Panc1 (cell line): ENCODE measurements around the gene FBXW4.

Experiments
- POLR2AphosphoS5 ChIP-seq: IDR thresholded peaks from 2 replicates; pipeline ENCODE4 v1.6.1; 2012; ENCODE audit warnings: mild to moderate bottlenecking, low read depth, low read length, moderate library complexity
- TCF7L2 ChIP-seq: IDR thresholded peaks from 2 replicates; pipeline ENCODE4 v1.6.1; 2011; ENCODE audit warnings: mild to moderate bottlenecking, low read depth, low read length, inconsistent platforms
- TF ChIP-seq, protein P1 (sequence below): fragments of 450-650 bp; IDR thresholded peaks from 2 replicates; pipeline ENCODE4 v1.5.1; 2017; ENCODE audit warnings: mild to moderate bottlenecking
- TF ChIP-seq, protein P2 (sequence below), 2 experiments: IDR thresholded peaks; 2 replicates each; pipeline ENCODE4 v1.6.1; 2011 to 2012; ENCODE audit warnings: low read depth in 2 of 2, control low read depth in 1 of 2, low read length in 1 of 2, mild to moderate bottlenecking in 1 of 2, moderate library complexity in 1 of 2; ENCODE audit not compliant: insufficient read depth in 1 of 2

DNA sequence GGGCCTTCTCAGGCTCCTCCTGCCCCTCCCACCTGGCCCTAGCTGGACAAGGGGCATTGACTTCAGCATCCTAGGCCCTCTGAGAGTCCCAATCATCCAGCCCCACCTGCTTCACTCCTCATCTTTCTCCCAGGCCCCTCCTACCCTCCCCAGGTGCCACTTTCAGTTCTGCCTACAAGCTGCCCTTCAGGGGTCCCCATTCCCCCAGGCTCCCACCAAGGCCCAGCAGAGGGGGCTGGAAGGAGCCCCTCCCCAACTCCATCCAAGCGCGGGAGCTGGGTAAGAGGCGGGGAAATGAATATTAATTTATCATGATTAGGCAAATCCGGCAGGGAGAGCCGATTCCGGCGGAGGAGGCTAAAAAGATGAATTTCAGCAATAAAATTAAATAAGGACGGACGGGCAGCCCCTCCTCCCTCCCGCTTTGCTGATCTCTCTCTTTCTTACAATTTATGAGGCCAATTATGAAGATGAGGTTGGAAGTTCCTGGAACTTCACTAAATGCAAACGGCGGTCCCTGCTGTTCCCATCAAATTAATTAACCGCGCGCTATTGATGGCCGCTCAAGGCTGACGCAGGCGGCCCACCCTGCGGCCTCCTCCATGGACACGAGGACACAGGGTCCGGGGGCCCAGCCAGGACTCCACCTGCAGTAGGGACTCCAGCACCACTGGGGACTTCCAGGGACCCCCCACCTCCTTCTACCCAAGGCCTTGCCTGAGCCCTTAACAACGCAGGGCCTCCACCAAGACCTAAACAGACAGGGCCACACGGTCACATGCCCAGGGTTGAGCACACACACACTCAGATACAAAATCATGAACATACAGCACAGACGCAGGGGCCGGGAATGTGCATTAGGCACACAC lies 120.9 kb downstream of the FBXW4 start:
- TF ChIP-seq, protein P1, sequence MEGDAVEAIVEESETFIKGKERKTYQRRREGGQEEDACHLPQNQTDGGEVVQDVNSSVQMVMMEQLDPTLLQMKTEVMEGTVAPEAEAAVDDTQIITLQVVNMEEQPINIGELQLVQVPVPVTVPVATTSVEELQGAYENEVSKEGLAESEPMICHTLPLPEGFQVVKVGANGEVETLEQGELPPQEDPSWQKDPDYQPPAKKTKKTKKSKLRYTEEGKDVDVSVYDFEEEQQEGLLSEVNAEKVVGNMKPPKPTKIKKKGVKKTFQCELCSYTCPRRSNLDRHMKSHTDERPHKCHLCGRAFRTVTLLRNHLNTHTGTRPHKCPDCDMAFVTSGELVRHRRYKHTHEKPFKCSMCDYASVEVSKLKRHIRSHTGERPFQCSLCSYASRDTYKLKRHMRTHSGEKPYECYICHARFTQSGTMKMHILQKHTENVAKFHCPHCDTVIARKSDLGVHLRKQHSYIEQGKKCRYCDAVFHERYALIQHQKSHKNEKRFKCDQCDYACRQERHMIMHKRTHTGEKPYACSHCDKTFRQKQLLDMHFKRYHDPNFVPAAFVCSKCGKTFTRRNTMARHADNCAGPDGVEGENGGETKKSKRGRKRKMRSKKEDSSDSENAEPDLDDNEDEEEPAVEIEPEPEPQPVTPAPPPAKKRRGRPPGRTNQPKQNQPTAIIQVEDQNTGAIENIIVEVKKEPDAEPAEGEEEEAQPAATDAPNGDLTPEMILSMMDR: no peak
- TF ChIP-seq, protein P2, sequence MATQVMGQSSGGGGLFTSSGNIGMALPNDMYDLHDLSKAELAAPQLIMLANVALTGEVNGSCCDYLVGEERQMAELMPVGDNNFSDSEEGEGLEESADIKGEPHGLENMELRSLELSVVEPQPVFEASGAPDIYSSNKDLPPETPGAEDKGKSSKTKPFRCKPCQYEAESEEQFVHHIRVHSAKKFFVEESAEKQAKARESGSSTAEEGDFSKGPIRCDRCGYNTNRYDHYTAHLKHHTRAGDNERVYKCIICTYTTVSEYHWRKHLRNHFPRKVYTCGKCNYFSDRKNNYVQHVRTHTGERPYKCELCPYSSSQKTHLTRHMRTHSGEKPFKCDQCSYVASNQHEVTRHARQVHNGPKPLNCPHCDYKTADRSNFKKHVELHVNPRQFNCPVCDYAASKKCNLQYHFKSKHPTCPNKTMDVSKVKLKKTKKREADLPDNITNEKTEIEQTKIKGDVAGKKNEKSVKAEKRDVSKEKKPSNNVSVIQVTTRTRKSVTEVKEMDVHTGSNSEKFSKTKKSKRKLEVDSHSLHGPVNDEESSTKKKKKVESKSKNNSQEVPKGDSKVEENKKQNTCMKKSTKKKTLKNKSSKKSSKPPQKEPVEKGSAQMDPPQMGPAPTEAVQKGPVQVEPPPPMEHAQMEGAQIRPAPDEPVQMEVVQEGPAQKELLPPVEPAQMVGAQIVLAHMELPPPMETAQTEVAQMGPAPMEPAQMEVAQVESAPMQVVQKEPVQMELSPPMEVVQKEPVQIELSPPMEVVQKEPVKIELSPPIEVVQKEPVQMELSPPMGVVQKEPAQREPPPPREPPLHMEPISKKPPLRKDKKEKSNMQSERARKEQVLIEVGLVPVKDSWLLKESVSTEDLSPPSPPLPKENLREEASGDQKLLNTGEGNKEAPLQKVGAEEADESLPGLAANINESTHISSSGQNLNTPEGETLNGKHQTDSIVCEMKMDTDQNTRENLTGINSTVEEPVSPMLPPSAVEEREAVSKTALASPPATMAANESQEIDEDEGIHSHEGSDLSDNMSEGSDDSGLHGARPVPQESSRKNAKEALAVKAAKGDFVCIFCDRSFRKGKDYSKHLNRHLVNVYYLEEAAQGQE (IDR thresholded peaks at IDR 0.05; ENCODE audit: insufficient read depth in 1 of 2, low read depth in 2 of 2, low read length in 1 of 2): no peak
- TF ChIP-seq POLR2AphosphoS5 (no peak), TCF7L2 (no peak)
